DMS79 (cell line): ENCODE data around the gene HIGD1C.
"Not testable (repeated sequence)": the region's sequence is repeated elsewhere in the genome, so short reads cannot be mapped to it uniquely, and the experiment has no call there.

Experiments
- DNase-seq: peaks from one replicate; lab custom pipeline; 2025; lab: John Stamatoyannopoulos, UW

HIGD1C gene

GRCh38 chr12:50934371-50934851 is 17.9 kb upstream of the HIGD1C start:
- DNase-seq, result no peak

- no peak for DNase-seq
Observed at GRCh38 chr12:50934981-50935807, 17.1 kb upstream of the HIGD1C start.

GRCh38 chr12:50936821-50937530 is 15.4 kb upstream of the HIGD1C start:
- no peak for DNase-seq

GRCh38 chr12:50937653-50938052 is 14.7 kb upstream of the HIGD1C start:
- DNase-seq, result no peak

- no peak for DNase-seq
Observed at GRCh38 chr12:50947933-50948626, 4.3 kb upstream of the HIGD1C start.

GRCh38 chr12:50948798-50949197 is 3.5 kb upstream of the HIGD1C start:
- DNase-seq, result no peak

- no peak for DNase-seq
Observed at GRCh38 chr12:50949801-50950302, 2.5 kb upstream of the HIGD1C start.

GRCh38 chr12:50951112-50951511 is 1.2 kb upstream of the HIGD1C start:
- no peak for DNase-seq

GRCh38 chr12:50953047-50953446 is 703 bp downstream of the HIGD1C start:
- no peak for DNase-seq

GRCh38 chr12:50954789-50955188 is 2.4 kb downstream of the HIGD1C start:
- not testable (repeated sequence) for DNase-seq

- DNase-seq, result no peak
Observed at GRCh38 chr12:50955288-50955687, 2.9 kb downstream of the HIGD1C start.

GRCh38 chr12:50955697-50956096 is 3.4 kb downstream of the HIGD1C start:
- DNase-seq, result no peak

- DNase-seq, result no peak
Observed at GRCh38 chr12:50960130-50960529, 7.8 kb downstream of the HIGD1C start.

- no peak for DNase-seq
Observed at GRCh38 chr12:50961708-50962107, 9.4 kb downstream of the HIGD1C start.

- DNase-seq, result no peak
Observed at GRCh38 chr12:50964432-50964831, 12.1 kb downstream of the HIGD1C start.

GRCh38 chr12:50971946-50972345 is 19.6 kb downstream of the HIGD1C start:
- no peak for DNase-seq

GRCh38 chr12:50979369-50980052 is 27.2 kb downstream of the HIGD1C start:
- no peak for DNase-seq

GRCh38 chr12:50980545-50980944 is 28.2 kb downstream of the HIGD1C start:
- no peak for DNase-seq

GRCh38 chr12:50981319-50982239 is 29.2 kb downstream of the HIGD1C start:
- DNase-seq, result no peak

- DNase-seq, result no peak
Observed at GRCh38 chr12:50984586-50985298, 32.4 kb downstream of the HIGD1C start.
